ENCODE results near the gene DIPK1A. TPM values are rescaled to one million over a fixed set of nuclear protein-coding genes. Genes with fewer than 3 reads are reported as not detected.
"Not testable (repeated sequence)": the region's sequence is repeated elsewhere in the genome, so short reads cannot be mapped to it uniquely, and the experiment has no call there.

Gene DIPK1A
- polyA plus RNA-seq, 1 donor from 2014 or later = 10.0 TPM

DNA sequence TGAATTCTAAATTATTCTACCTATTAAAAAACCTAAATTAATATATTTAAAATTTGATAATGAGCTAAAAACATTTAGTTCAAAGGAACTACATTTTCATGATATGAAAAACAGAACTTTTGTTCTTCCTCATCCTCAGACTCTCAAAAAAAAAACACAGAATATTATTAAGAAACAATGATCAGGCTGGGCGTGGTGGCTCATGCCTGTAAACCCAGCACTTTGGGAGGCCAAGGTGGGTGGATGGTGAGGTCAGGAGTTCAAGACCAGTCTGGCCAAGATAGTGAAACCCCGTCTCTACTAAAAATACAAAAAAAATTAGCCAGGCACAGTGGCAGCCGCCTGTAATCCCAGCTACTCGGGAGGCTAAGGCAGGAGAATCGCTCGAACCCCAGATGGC, 10.7 kb upstream of the DIPK1A start:
- H3K27me3 ChIP-seq (ENCODE audit: insufficient read depth, low read depth, low read length); H3K9me3 ChIP-seq (ENCODE audit: low read length); H3K79me2 ChIP-seq (replicated peaks; ENCODE audit: insufficient read depth, low read length); H3K9me2 ChIP-seq (ENCODE audit: insufficient read depth, low read length); H3F3A ChIP-seq (ENCODE audit: insufficient read depth, low read length, poor library complexity, severe bottlenecking); H3K4me3 ChIP-seq (ENCODE audit: low read length); H3K27ac ChIP-seq (ENCODE audit: low read length); H2AFZ ChIP-seq (ENCODE audit: low read depth, low read length); H3K4me2 ChIP-seq (ENCODE audit: low read length); H3K36me3 ChIP-seq (ENCODE audit: insufficient read depth, low read length); H3K9ac ChIP-seq (ENCODE audit: low read length); H4K20me1 ChIP-seq (ENCODE audit: insufficient read depth): not testable (repeated sequence)

- H3K4me3 ChIP-seq (ENCODE audit: low read length) = no peak overlapping the region
- H3K27ac ChIP-seq (ENCODE audit: low read length) = no peak overlapping the region
- H3K9ac ChIP-seq (ENCODE audit: low read length) = no peak overlapping the region
- H2AFZ ChIP-seq (ENCODE audit: low read depth, low read length) = no peak overlapping the region
- H4K20me1 ChIP-seq (ENCODE audit: insufficient read depth) = no peaks in the 10 kb centered on the region
- H3K9me2 ChIP-seq (ENCODE audit: insufficient read depth, low read length) = no peaks in the 10 kb centered on the region
- H3K79me2 ChIP-seq (replicated peaks; ENCODE audit: insufficient read depth, low read length) = no peaks in the 10 kb centered on the region
- H3K36me3 ChIP-seq (ENCODE audit: insufficient read depth, low read length) = no peaks in the 10 kb centered on the region
- H3F3A ChIP-seq (ENCODE audit: insufficient read depth, low read length, poor library complexity, severe bottlenecking) = no peaks in the 10 kb centered on the region
- H3K9me3 ChIP-seq (ENCODE audit: low read length) = no peaks in the 10 kb centered on the region
- TF ChIP-seq EZH2 (IDR thresholded peaks at IDR 0.05; ENCODE audit: borderline replicate concordance, insufficient read depth, low read length, poor library complexity, severe bottlenecking) (no peak), TAF1 (IDR thresholded peaks at IDR 0.05; ENCODE audit: low read depth) (no peak), SMC3 (conservative IDR thresholded peaks at IDR 0.05; ENCODE audit: poor library complexity) (no peak), MXI1 (conservative IDR thresholded peaks at IDR 0.05; ENCODE audit: poor library complexity, severe bottlenecking) (no peak), RAD21 (conservative IDR thresholded peaks at IDR 0.05) (no peak), POLR2AphosphoS5 (IDR thresholded peaks at IDR 0.05) (no peak), EP300 (conservative IDR thresholded peaks at IDR 0.05; ENCODE audit: poor library complexity, severe bottlenecking) (no peak)
- TF ChIP-seq, protein P1, sequence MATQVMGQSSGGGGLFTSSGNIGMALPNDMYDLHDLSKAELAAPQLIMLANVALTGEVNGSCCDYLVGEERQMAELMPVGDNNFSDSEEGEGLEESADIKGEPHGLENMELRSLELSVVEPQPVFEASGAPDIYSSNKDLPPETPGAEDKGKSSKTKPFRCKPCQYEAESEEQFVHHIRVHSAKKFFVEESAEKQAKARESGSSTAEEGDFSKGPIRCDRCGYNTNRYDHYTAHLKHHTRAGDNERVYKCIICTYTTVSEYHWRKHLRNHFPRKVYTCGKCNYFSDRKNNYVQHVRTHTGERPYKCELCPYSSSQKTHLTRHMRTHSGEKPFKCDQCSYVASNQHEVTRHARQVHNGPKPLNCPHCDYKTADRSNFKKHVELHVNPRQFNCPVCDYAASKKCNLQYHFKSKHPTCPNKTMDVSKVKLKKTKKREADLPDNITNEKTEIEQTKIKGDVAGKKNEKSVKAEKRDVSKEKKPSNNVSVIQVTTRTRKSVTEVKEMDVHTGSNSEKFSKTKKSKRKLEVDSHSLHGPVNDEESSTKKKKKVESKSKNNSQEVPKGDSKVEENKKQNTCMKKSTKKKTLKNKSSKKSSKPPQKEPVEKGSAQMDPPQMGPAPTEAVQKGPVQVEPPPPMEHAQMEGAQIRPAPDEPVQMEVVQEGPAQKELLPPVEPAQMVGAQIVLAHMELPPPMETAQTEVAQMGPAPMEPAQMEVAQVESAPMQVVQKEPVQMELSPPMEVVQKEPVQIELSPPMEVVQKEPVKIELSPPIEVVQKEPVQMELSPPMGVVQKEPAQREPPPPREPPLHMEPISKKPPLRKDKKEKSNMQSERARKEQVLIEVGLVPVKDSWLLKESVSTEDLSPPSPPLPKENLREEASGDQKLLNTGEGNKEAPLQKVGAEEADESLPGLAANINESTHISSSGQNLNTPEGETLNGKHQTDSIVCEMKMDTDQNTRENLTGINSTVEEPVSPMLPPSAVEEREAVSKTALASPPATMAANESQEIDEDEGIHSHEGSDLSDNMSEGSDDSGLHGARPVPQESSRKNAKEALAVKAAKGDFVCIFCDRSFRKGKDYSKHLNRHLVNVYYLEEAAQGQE (IDR thresholded peaks at IDR 0.05; ENCODE audit: borderline replicate concordance) = no peak
- TF ChIP-seq, protein P2, sequence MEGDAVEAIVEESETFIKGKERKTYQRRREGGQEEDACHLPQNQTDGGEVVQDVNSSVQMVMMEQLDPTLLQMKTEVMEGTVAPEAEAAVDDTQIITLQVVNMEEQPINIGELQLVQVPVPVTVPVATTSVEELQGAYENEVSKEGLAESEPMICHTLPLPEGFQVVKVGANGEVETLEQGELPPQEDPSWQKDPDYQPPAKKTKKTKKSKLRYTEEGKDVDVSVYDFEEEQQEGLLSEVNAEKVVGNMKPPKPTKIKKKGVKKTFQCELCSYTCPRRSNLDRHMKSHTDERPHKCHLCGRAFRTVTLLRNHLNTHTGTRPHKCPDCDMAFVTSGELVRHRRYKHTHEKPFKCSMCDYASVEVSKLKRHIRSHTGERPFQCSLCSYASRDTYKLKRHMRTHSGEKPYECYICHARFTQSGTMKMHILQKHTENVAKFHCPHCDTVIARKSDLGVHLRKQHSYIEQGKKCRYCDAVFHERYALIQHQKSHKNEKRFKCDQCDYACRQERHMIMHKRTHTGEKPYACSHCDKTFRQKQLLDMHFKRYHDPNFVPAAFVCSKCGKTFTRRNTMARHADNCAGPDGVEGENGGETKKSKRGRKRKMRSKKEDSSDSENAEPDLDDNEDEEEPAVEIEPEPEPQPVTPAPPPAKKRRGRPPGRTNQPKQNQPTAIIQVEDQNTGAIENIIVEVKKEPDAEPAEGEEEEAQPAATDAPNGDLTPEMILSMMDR (IDR thresholded peaks at IDR 0.05; ENCODE audit: poor library complexity, severe bottlenecking) = no peak
- H3K4me2 ChIP-seq (ENCODE audit: low read length) = no peak overlapping the region
- H3K27me3 ChIP-seq (ENCODE audit: insufficient read depth, low read depth, low read length) = no peaks in the 10 kb centered on the region
Measured at GRCh38 chr1:92970990-92971689, 9.9 kb upstream of the DIPK1A start.

Data from neural cell (in vitro differentiated cells).